Stimulated activated CD4-positive, alpha-beta T cell treated with anti-CD3 and anti-CD28 coated beads, TNF-alpha, amount 100 ng/mL, for 24 hours (primary cell): ENCODE results near the gene ENOX1.

Experiments used
- DNase-seq, 3 experiments: peaks; one replicate each; pipeline ENCODE4 v3.0.0-alpha.2; 2020; ENCODE audit warnings: low read depth in 3 of 3

ENOX1 gene

DNA sequence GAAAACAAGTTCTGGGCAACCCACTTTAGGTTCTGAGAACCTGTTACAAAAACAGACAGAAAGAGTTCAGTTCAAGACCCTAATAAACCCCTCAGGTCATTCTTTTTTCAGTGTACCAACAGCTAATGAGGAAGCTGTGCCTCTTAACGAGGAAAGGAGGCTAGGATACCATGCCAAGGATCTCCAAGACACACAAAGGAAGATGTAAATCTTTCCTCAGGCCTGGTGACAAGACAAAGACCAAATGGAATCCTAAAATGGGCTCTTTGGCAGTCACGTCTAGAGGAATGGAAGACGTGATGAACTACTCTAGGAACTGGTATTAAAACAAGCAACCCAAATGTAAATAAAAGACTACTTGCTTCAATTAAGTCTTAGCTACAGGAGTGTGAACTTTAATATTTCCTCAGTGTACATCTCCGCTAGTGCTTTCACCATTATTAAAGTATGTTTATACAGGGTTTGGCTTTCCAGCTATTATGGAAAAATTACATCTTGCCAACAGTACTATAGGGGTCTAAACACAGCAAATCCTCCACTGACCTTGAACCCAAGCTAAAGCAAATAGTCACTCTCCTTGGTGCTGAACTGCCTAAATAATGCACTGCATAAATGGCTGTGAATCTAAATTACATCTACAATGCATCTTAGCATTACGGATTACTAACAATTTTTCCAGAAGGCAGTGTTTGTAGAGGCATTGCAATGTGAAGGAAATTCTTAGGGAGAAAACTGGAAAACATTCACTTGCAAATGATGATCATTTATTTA, 42.3 kb downstream of the ENOX1 start:
- no peak for DNase-seq

DNA sequence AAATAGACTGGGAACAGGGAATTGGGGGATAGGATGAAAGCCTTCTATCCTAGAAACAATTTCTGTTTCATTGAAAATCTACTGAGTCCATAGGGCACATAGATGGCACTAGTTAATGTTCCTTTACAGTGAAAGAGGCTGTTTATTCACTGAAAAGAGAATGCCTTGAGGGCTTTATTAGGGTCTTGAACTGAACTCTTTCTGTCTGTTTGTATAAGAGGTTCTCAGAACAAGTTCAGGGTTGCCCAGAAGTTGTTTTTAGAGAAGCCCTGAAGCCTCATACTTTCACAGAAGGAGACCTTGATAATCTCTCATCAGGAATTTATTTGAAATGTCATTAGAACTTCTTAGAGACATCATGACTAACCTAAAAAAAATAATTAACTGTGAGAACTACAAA, 43.9 kb downstream of the ENOX1 start:
- no peak for DNase-seq

DNA sequence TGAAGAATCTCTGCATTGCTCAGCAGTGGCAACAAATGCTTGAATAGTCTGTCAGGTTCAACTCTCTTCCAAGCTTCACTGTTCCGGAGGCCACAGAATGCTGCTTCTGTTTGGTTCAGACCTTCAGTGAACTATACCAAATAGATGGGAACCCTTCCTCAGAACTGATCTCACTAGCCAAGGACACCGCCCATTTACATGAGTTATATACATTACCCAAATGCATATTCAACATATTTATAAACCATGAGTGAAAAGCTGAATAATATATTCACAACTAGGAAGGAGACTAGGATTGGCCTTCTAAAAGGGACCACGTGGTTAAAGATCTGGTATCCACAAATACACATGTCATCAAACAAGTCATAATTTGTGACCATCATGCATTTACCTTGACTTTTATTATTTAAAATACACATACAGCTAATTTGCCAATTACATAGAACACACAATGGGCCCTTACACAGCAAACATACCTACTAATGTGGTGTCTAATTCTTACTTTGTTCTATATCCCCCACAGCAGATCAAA, 49.3 kb downstream of the ENOX1 start:
- no peak for DNase-seq

DNA sequence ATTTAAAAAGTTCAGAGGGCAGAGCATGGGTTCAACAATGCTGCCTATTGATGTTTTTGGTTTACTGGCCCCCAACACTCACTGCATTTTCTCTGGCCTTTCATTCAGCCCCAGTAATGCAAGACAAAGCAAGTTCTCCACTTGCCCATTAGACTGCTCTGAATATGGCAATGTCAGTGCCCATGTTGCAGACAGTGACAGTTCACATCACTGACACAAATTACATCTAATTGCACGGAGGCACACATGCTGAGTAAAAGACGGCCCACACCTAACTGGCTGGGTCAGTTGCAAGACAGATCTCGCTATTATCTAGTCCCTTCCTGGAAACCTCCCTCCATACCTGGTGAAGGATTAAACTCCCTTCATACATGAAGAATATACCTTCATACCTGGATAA, 54.0 kb downstream of the ENOX1 start:
- no peak for DNase-seq

DNA sequence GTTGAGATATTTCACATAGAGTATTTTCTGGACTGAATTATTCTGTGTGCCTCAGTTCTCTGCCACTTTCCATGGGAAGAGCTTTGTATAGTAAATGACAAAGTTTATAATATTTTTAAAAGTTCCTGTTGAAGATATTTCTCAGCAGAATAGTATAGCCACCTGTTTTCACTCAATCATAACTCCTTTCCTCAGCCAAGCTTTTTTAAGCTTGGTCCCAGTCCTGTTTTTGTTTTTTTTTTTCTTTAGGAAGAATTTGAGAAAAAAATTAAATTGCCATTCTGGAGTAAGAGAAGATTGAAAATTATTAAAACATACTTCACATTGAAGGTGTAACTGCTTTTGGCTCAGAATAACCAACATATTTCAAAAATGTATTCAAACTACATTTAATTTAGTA, 55.5 kb downstream of the ENOX1 start:
- no peak for DNase-seq

DNA sequence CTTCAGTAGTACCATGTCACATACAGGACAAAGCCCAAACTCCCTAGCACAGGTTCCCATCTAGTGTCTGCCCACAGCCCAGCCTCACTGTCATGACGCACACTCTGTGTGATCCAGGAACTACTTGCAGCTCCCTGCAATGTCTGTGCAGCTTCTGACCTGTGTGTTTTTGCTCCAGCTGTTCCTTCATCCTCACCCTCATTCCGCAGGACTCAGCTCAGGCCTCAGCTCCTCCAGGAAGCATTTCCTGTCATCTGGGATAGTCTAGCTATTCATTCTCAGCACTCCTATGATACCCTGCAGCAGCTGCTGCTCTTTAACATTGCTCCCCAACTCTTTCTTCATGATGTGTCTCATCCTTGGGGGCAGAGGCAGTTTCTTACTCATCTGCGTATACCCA, 56.1 kb downstream of the ENOX1 start:
- DNase-seq: no peak

DNA sequence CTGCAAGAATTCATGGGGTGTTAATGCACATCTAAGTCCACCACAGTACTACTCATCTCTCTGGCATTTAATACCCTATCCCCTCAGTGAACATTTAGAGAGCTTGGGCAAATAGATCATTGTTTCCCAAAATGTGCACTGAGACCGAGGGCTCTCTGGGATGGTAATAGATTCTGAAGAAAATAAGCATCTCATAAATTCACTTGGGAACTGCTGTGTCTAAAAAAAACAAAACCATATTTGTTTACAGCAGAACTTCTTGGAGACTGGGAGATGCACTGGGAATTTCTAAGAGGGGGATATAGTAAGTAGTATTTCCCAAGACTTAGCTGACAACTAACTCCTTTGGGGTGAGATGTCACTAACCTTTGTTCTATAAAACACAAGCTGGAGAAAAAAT, 58.4 kb downstream of the ENOX1 start:
- no peak for DNase-seq

DNA sequence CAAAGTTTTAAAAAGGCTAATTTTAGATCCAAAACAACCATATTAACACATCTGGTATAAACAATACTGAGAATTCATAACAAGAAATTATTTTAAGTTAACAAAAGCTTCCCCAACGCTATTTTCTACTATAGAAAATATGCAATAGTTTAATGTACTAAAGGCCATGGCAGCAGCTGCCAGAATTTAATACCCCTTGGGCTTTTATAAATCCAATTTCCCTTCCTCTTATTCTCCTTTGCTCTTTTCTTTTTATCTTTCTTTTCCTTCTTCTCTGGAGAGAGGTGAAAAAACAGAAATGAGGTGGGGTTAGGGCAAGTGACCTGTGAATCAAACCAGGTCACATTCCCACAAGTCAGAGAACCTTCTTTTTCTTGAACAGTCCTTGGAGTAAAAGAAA, 58.9 kb downstream of the ENOX1 start:
- no peak for DNase-seq

DNA sequence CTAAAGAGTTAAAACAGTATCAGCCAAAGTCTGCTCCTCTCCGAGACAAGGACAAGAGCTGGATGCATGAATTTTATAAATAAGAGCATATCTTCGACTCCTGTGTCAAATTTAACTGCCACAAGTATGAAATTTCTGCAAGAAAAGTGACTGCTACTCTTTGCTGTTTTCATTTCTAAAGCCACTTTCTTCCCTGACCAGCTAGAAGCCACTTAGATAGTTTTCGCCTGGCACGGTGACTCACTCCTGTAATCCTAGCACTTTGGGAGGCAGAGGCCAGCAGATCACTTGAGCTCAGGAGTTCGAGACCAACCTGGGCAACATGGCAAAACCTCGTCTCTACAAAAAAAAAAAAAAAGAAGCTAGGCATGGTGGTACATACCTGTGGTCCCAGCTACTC, 61.3 kb downstream of the ENOX1 start:
- DNase-seq: no peak

DNA sequence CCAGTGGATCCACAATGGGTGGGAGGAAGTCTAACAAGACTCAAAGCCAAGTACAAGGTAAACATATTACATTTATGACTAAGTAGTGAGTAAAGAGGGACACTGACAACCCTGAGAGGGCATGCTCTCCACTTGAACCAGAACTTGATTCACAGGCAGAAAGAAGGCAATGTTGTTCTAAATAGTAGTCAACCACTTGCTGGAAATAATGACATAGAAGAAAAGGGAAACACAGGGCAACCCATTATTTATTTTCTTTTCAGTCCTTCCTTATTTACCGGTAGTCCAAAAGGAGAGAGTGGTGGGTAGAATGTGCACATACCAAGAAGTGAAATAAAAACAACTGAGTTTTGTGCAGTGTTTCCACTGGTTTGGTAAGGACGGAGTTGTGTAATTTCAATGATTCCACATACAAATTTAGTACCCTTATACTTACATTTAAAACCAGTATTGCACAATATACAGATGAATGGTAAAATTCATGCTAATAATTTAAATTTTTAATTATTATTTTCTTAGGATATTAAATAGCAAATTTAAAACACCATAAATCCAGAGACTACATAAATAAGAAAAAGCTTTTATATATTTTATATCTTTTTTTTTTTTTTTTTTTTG, 65.9 kb downstream of the ENOX1 start:
- no peak for DNase-seq

DNA sequence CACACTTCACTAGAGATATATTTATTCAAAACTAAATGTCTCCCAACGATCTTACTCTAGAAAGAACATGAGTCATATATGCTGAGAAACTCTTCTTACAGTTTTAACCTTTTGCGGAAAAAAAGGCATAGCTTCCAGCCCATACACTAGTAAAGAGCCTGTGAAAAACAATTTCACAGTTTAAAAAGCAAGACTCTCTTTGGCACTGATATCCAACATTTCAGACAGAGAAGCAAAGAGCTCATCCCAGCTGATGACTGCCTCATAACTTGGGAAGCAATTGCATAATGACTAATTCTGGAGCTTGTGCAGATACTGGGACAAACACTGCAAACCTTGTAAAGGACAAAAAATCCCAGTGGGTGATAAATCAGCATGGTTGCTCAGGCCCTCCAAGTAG, 88.0 kb downstream of the ENOX1 start:
- no peak for DNase-seq

DNA sequence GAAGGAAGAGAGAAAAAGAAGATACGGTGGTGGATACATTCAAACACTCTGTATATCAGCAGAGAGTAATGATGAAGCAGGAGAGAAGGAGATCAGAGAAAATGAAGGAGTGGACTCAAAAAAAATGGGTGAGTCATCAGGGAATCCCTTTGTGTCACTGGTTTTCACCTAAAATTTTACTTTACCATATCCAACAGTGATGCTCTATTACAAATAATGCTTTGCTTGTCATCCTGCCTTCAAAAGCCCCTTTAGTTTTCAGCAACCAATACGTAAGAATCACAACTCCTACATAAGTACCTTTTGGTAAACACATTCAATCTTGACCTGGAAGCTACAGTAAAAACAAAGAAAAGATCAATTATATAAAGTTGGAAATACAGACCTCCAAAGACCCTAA, 88.8 kb downstream of the ENOX1 start:
- DNase-seq: no peak

DNA sequence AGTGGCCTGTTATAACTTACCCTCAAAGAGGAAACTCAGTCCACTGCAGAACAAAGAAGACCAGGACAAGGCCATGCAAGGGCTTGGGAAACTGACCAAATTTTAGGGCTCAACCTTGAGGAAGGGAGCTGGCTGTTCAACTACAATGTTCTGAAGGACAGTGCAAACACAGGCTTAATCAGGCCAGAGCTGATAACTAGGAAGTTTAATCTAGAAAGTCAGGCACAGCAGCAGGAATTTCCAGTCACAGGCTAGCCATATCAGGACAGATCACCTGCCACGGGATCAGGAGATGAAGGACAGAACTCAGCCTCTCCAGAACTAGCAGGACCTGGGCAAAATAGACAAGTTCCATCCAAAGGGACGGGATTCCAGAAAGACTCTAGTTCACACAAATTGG, 89.4 kb downstream of the ENOX1 start:
- no peak for DNase-seq

DNA sequence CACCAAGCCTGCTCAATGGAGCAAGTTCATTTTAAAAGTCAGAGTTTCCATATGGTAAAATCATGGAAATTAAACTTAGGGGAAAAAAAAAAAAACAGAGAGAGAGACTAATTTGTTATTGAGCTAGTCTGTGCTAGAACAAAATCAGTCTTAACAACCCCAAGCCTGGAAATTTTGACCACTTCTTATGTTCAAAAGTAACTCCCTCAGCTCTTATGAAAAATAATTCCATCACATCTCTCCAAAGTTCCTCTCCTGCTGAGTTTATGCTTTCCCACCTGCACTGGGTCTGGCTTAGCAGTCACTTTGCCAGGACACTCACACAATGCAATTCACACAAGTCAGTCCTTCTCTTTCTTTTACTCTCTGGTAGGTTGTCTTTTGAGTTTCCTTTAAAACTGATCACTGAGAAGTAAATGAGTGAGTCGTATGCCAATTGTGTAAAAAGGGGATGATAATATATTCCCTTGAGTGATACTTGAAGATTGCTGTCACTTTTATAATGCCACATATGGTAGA, 92.6 kb downstream of the ENOX1 start:
- no peak for DNase-seq

DNA sequence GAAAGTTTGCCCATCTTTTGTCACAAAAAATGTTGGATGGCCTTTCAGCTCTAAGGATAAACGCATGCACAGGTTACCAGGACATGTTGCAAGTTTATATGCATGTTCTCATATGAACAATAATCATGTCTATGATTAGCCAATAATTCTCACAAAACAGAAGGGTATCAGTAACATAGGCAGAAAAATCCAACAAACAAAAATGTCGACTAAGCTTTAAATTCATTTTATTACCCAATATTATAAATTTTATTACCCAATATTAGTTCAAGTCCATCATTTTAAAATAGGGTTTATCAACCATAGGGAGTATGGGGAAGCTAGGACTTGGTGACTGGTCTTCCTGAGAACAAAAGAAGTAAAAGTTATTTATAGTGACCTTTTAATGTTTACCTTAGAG, 93.1 kb downstream of the ENOX1 start:
- DNase-seq: no peak

DNA sequence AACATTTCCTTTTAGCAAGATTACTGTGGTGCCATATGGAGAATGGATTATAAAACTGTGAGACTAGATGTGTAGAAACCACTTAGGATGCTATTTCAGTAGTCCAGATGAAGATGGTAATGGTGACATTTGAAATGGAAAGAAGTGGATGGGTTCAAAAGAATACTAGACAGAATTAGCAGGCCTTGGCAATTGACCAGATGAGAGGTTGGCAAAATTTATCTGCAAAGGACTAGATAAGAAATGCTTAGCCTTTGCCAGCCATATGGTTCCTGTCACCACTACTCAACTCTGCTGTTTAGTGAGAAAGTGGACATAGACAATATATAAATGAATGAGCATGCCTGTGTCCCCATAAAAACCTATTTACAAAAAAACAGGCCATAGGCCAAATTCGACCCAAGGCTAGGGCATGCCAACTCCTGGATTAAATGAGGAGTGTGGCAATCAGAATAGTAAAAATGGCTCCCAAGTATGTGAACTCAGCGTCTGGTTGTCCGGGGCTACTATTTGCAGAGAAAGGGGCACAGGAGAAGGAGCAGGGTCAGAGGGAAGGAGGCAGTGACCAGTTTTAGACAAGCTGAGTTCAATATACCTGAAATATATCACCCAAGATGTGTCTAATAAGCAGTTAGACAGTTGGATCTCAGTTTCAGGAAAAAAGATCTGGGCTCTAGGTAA, 98.4 kb downstream of the ENOX1 start:
- DNase-seq: no peak

DNA sequence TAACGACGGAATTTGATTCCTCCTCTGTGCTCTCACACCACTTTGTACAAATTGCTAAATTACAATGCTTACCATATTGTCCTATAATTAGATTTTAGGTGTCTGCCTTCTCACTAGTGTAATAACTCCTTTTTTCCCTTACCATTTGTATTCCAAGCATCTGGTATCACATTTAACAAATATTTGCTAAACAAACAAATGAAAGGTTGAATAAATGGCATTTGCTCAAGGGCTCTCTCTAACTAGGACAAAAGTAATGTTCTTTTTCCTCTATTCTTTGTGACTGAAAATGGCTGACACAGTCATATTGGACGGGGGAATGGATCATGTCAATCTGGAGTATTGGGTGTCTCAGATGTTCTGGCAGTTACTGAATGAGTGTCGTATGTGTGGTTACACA, 99.7 kb downstream of the ENOX1 start:
- DNase-seq: no peak

DNA sequence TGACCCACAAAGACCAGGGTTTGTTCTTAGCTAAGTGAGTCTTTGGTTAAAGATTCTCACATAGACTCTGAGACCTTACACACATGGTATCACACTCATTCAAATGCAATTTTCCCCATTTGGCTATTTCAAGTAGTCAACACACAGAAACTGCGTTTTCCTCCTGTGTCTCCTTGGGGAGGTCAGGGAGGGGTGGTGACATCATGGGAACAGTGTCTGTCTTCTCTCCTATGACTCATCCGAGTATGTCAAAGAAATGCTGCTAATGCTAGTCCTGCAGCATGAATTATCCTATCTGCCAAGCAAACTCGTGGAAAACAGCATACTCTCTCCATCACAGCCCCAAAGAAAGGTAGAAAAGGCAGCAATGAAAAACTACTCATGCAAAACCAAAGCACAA, 100.2 kb downstream of the ENOX1 start:
- no peak for DNase-seq

DNA sequence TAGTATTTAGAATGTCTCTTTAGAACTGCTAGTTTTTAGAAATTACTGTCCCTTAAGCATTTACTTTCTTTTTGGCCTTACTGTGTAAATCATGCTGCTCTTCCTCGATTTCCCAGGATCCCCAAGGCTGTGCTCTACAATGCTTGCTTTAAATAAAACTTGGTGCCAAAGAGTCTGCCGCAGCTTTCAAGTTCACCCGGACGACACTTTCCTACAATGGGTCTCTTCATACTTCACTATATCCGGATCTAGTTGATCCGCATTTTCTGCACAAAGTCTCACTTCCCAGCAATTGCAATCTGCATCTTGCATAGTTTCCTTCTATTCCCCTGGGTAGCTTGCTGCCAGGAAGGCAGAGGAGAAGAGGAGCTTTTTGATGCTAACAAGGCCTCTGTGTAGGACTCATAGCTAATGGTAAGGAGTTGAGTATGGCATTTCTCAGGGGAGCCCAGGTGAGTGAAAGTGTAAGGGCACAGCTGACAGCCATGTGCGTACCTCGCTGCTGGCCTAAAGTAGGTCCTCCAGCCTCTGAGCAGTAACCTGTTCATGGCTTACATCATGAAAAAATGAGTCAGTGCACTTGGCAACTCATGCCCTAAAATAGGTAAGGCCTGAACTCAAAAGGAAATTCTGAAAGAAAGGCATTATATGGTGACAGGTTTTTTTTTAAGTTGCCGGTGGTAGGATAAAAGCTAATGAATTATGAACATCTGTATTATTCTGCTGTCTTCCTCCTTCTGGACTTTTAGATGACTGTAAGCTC, 101.6 kb downstream of the ENOX1 start:
- no peak for DNase-seq

DNA sequence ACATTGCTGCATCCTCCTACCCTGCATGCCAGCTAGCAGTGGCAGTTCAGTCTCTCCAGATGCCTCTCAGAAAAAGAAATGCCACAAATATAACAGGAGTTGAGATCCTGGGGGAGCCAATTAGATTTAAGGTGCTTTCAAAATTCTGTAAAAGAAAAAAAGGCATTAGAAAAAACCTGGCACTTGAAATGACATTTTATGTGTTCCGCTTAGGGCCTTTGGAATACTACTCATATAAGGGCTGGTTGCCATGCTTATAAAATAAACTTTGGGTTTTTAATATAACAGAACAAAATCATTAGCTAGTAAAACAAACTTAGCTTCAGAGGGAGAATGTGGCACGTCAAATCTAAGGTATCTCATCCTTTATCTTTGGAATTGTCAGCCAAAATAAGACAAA, 104.1 kb downstream of the ENOX1 start:
- no peak for DNase-seq

DNA sequence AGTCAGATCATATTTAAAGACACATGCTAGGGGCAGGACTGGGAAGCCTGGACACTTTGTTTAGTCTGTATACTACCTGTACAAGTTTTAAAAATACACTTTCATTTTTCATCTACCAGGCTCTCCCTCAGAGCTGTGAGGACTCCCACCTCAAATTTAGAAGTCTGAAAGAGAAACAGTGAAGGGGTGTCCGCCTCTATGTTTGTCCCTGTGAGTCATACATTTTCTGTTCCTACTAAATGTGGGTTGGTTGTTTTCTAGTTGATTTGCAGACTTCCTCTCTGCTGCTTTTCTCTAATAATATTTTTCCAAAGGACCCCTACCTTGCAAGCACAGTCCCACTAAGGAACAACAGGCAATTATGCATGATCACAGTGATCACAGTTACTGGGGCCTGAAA, 110.5 kb downstream of the ENOX1 start:
- no peak for DNase-seq

DNA sequence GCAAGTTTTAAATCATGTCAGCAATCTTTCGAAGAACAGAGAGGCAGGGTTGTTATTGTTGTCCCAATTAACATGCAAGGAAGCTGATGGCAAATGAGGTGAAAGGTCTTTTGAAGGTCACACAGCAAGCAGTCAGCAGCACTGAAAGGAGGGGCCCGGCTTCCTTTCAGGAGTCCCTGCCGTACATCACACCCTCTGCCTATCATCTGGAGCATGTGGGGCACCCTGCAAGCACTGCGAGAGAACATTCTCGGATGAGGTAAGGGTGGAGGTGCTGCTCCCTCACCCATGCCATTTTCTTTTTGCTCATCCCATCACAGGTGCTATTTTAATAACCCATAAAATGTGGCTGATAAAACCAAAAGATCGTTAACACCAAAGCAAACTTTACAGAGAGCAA, 111.2 kb downstream of the ENOX1 start:
- no peak for DNase-seq
